CD4-positive, alpha-beta T cell (primary cell): Measurements from ENCODE around the gene OXA1L. TPM values are rescaled to one million over a fixed set of nuclear protein-coding genes. Genes with fewer than 3 reads are reported as not detected.

Source experiments
- ATAC-seq: fragments of 200-7000 bp; cut with Tn5 transposase; one replicate; pipeline ENCODE4 v1.10.0; 2022; ENCODE audit warnings: mild to moderate bottlenecking; ENCODE audit not compliant: poor library complexity
- CTCF ChIA-PET: fragments of 350-600 bp; sonication (Branson Sonifier 250); formaldehyde crosslinking; loops from one replicate; lab custom pipeline; 2021; ENCODE audit warnings: antibody characterized with exemption, inconsistent platforms; lab: Charles Lee
- POLR2A ChIA-PET: fragments of 350-600 bp; sonication (Branson Sonifier 250); formaldehyde crosslinking; loops from one replicate; lab custom pipeline; 2021; ENCODE audit warnings: antibody characterized with exemption, inconsistent platforms; lab: Charles Lee
- DNase-seq, 14 experiments: peaks; one replicate each; pipeline ENCODE4 v3.0.0-alpha.2; 2013 to 2020; ENCODE audit warnings: mixed read lengths in 2 of 14
- H3K27ac ChIP-seq, 2 donors: one replicate each; pipeline versions ENCODE4 v1.5.1 to v1.7.0; 2013; ENCODE audit warnings: low read length in 2 of 2, low read depth in 1 of 2, mild to moderate bottlenecking in 1 of 2
- H3K27me3 ChIP-seq, 2 experiments: 1 replicate in 1 of 2; 2 replicates in 1 of 2; pipeline versions ENCODE4 v1.6.1 to v1.7.0; 2013; ENCODE audit warnings: low read length in 2 of 2, control low read depth in 1 of 2, mild to moderate bottlenecking in 1 of 2, moderate library complexity in 1 of 2; ENCODE audit not compliant: insufficient read depth in 2 of 2, control insufficient read depth in 1 of 2
- H3K36me3 ChIP-seq: one replicate; pipeline ENCODE4 v1.6.1; 2013; ENCODE audit warnings: low read length, control low read depth; ENCODE audit not compliant: insufficient read depth
- H3K4me1 ChIP-seq: one replicate; pipeline ENCODE4 v1.6.1; 2013; ENCODE audit warnings: low read length, control low read depth; ENCODE audit not compliant: insufficient read depth
- H3K4me3 ChIP-seq: one replicate; pipeline ENCODE4 v1.5.1; 2013; ENCODE audit warnings: mild to moderate bottlenecking, low read length, moderate library complexity
- H3K9me3 ChIP-seq, 2 experiments: 1 replicate in 1 of 2; 2 replicates in 1 of 2; pipeline versions ENCODE4 v1.6.1 to v1.7.0; 2013; ENCODE audit warnings: low read length in 2 of 2, mild to moderate bottlenecking in 2 of 2, control low read depth in 1 of 2, moderate library complexity in 1 of 2; ENCODE audit not compliant: control insufficient read depth in 1 of 2, insufficient read depth in 1 of 2
- H3K27ac Mint-ChIP-seq: one replicate; pipeline ENCODE4 v1.8.0; 2020; ENCODE audit warnings: mixed read lengths
- H3K27me3 Mint-ChIP-seq: one replicate; pipeline ENCODE4 v1.8.0; 2021; ENCODE audit warnings: mixed read lengths
- H3K36me3 Mint-ChIP-seq: one replicate; pipeline ENCODE4 v1.8.0; 2021; ENCODE audit warnings: low read depth, mixed read lengths
- H3K4me1 Mint-ChIP-seq: one replicate; pipeline ENCODE4 v1.8.0; 2021; ENCODE audit warnings: low read depth, mixed read lengths
- H3K4me3 Mint-ChIP-seq: one replicate; pipeline ENCODE4 v1.8.0; 2020; ENCODE audit warnings: mild to moderate bottlenecking, mixed read lengths
- H3K9me3 Mint-ChIP-seq: one replicate; pipeline ENCODE4 v1.8.0; 2020; ENCODE audit warnings: mixed read lengths
- intact Hi-C, 2 experiments: fragments of 100-400 bp; cut with DNase I in 1 of 2; cut with micrococcal nuclease in 1 of 2; formaldehyde crosslinking; loops; one replicate each; pipeline versions ENCODE4 v1.15.1 to v1.9.0; 2023 to 2025; cut with DNase I, micrococcal nuclease
- total RNA-seq, 174 experiments: library from RNA in 2 of 174; stranded (reverse) in 2 of 174; gene quantifications; one replicate each; pipeline ENCODE4 v1.2.3 and lab custom pipeline; 2021 to 2026
- TF ChIP-seq, protein P1 (sequence below): fragments of 200-600 bp; IDR thresholded peaks from one replicate; pipeline ENCODE4 v1.8.0; 2022; ENCODE audit warnings: antibody characterized with exemption, mild to moderate bottlenecking

Gene OXA1L
- total RNA-seq, 2 experiments from 2014 or later = 176 to 177 TPM

GRCh38 chr14:22764382-22764781 is 2.1 kb upstream of the OXA1L start:
- H3K27ac ChIP-seq = no peak overlapping the region
- ATAC-seq (no peak), DNase-seq (no peak)
- no peaks in the 10 kb centered on the region for H3K27me3 Mint-ChIP-seq
- H3K36me3 ChIP-seq = peaks cover 15% of the 10 kb centered on the region
- H3K9me3 Mint-ChIP-seq = peaks cover 11% of the 10 kb centered on the region
- H3K36me3 Mint-ChIP-seq = peaks cover 55% of the 10 kb centered on the region
- H3K9me3 ChIP-seq = peaks cover 0 to 7% of the 10 kb centered on the region in 2 experiments
- no peak overlapping the region for H3K27ac Mint-ChIP-seq
- TF ChIP-seq, protein P1, sequence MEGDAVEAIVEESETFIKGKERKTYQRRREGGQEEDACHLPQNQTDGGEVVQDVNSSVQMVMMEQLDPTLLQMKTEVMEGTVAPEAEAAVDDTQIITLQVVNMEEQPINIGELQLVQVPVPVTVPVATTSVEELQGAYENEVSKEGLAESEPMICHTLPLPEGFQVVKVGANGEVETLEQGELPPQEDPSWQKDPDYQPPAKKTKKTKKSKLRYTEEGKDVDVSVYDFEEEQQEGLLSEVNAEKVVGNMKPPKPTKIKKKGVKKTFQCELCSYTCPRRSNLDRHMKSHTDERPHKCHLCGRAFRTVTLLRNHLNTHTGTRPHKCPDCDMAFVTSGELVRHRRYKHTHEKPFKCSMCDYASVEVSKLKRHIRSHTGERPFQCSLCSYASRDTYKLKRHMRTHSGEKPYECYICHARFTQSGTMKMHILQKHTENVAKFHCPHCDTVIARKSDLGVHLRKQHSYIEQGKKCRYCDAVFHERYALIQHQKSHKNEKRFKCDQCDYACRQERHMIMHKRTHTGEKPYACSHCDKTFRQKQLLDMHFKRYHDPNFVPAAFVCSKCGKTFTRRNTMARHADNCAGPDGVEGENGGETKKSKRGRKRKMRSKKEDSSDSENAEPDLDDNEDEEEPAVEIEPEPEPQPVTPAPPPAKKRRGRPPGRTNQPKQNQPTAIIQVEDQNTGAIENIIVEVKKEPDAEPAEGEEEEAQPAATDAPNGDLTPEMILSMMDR = no peak
- peaks cover 30% of the 10 kb centered on the region for H3K4me1 Mint-ChIP-seq
- H3K27me3 ChIP-seq = no peaks in the 10 kb centered on the region
- intact Hi-C loops = loop anchor here in 1 of 2 experiments (5.0 to 10.0 kb wide), 3 partner anchors 52 to 1310 kb away; partner anchors contain the start of genes ACIN1, C14orf119 and CHD8
- H3K4me3 Mint-ChIP-seq = no peak overlapping the region
- POLR2A ChIA-PET = no interaction called here
- H3K4me1 ChIP-seq = peaks cover 23% of the 10 kb centered on the region
- CTCF ChIA-PET = interaction anchor here (3.9 kb wide), 1 partner anchor 194 kb away, joined by 24 read pairs; no protein-coding TSS in a partner anchor
- no peak overlapping the region for H3K4me3 ChIP-seq

- peaks cover 0 to 4% of the 10 kb centered on the region in 2 experiments for H3K9me3 ChIP-seq
- TF ChIP-seq, protein P1 = no peak
- POLR2A ChIA-PET = interaction anchor here (1.1 to 2.3 kb wide), 17 partner anchors 13 to 1347 kb away, joined by 3 to 20 read pairs (median 6); partner anchors contain the start of genes ABHD4, ACIN1, C14orf119 and DCAF11
- Mint-ChIP-seq H3K4me3 (peak overlapping the region; percentile 85), H3K27ac (peak overlapping the region; percentile 88), H3K4me1 (peaks cover 33% of the 10 kb centered on the region), H3K27me3 (no peaks in the 10 kb centered on the region), H3K36me3 (peaks cover 68% of the 10 kb centered on the region), H3K9me3 (peaks cover 4% of the 10 kb centered on the region)
- H3K36me3 ChIP-seq = peaks cover 40% of the 10 kb centered on the region
- H3K27me3 ChIP-seq = no peaks in the 10 kb centered on the region
- intact Hi-C loops = loop anchor here in 1 of 2 experiments (2.0 to 10.0 kb wide), 7 partner anchors 65 to 1312 kb away; partner anchors contain the start of genes ACIN1, C14orf119, CHD8 and DAD1
- ATAC-seq (no peak), DNase-seq (peak in 1 of 14 experiments; percentile 30)
- H3K4me1 ChIP-seq = peaks cover 23% of the 10 kb centered on the region
- CTCF ChIA-PET = interaction anchor here (1.0 to 3.9 kb wide), 5 partner anchors 56 to 240 kb away, joined by 3 to 24 read pairs (median 4); partner anchors contain the start of gene DAD1
- peak overlapping the region; percentile 80 for H3K27ac ChIP-seq
- peak overlapping the region; percentile 87 for H3K4me3 ChIP-seq
Measured at GRCh38 chr14:22767323-22767589, 768 bp downstream of the OXA1L start.

DNA sequence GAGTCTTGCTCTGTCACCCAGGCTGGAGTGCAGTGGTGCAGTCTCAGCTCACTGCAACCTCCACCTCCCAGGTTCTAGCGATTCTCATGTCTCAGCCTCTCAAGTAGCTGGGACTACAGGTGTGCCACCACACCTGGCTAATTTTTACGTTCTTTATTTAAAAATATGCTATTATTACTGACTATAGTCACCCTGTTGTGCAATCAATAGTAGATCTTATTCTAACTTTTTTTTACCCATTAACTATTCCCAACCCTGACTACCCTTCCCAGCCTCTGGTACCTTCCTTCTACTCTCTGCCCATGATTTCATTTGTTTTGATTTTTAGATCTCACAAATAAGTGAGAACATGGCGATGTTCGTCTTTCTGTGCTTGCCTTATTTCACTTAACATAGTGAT is 2.5 kb downstream of the OXA1L start:
- Histone ChIP-seq H3K9me3 (no peaks in the 10 kb centered on the region), H3K36me3 (peaks cover 54% of the 10 kb centered on the region), H3K4me1 (peaks cover 23% of the 10 kb centered on the region), H3K27ac (no peak overlapping the region), H3K27me3 (no peaks in the 10 kb centered on the region), H3K4me3 (no peak overlapping the region)
- ATAC-seq (no peak), DNase-seq (no peak)
- no peaks in the 10 kb centered on the region for H3K9me3 Mint-ChIP-seq
- CTCF ChIA-PET = interaction anchor here (1.1 kb wide), 1 partner anchor 199 kb away, joined by 3 read pairs; no protein-coding TSS in a partner anchor
- TF ChIP-seq, protein P1 = no peak
- intact Hi-C loops = loop anchor here in 1 of 2 experiments (5.0 to 10.0 kb wide), 5 partner anchors 63 to 1314 kb away; partner anchors contain the start of genes ACIN1, C14orf119, CHD8 and DAD1
- no peaks in the 10 kb centered on the region for H3K27me3 Mint-ChIP-seq
- H3K27ac Mint-ChIP-seq = peak overlapping the region; percentile 9
- peak overlapping the region; percentile 73 for H3K4me3 Mint-ChIP-seq
- H3K4me1 Mint-ChIP-seq = peaks cover 33% of the 10 kb centered on the region
- peaks cover 72% of the 10 kb centered on the region for H3K36me3 Mint-ChIP-seq
- POLR2A ChIA-PET = no interaction called here
